ENCODE data around the gene SERINC4.

The SERINC4 gene

GRCh38 chr15:43796566-43796965, 3.5 kb downstream of the SERINC4 start:
- peaks cover 27% of the 10 kb centered on the region for H3K4me1 ChIP-seq (ENCODE audit: control insufficient read depth, insufficient read depth, low read length, poor library complexity, severe bottlenecking)
- H3K27ac ChIP-seq (ENCODE audit: insufficient read depth, low read length, poor library complexity, severe bottlenecking): no peak overlapping the region
- H3K4me3 ChIP-seq (ENCODE audit: insufficient read depth, low read depth, low read length, poor library complexity, severe bottlenecking): no peak overlapping the region
- DNase-seq: no peak
- H3K36me3 ChIP-seq (ENCODE audit: control insufficient read depth, insufficient read depth, low read length): peaks cover 46% of the 10 kb centered on the region
- H3K27me3 ChIP-seq (replicated peaks; ENCODE audit: control insufficient read depth, insufficient read depth, low read length, poor library complexity, severe bottlenecking): no peaks in the 10 kb centered on the region
- no peaks in the 10 kb centered on the region for H3K9me3 ChIP-seq (ENCODE audit: control insufficient read depth, low read length)

GRCh38 chr15:43795997-43796396, 4.0 kb downstream of the SERINC4 start:
- H3K4me1 ChIP-seq (ENCODE audit: control insufficient read depth, insufficient read depth, low read length, poor library complexity, severe bottlenecking): peaks cover 24% of the 10 kb centered on the region
- no peak for DNase-seq
- peaks cover 46% of the 10 kb centered on the region for H3K36me3 ChIP-seq (ENCODE audit: control insufficient read depth, insufficient read depth, low read length)
- no peak overlapping the region for H3K27ac ChIP-seq (ENCODE audit: insufficient read depth, low read length, poor library complexity, severe bottlenecking)
- no peaks in the 10 kb centered on the region for H3K9me3 ChIP-seq (ENCODE audit: control insufficient read depth, low read length)
- no peak overlapping the region for H3K4me3 ChIP-seq (ENCODE audit: insufficient read depth, low read depth, low read length, poor library complexity, severe bottlenecking)
- no peaks in the 10 kb centered on the region for H3K27me3 ChIP-seq (replicated peaks; ENCODE audit: control insufficient read depth, insufficient read depth, low read length, poor library complexity, severe bottlenecking)

- Histone ChIP-seq H3K4me3 (ENCODE audit: insufficient read depth, low read depth, low read length, poor library complexity, severe bottlenecking) (no peak overlapping the region), H3K27me3 (replicated peaks; ENCODE audit: control insufficient read depth, insufficient read depth, low read length, poor library complexity, severe bottlenecking) (no peaks in the 10 kb centered on the region), H3K9me3 (ENCODE audit: control insufficient read depth, low read length) (no peaks in the 10 kb centered on the region), H3K4me1 (ENCODE audit: control insufficient read depth, insufficient read depth, low read length, poor library complexity, severe bottlenecking) (peaks cover 22% of the 10 kb centered on the region), H3K27ac (ENCODE audit: insufficient read depth, low read length, poor library complexity, severe bottlenecking) (peak overlapping the region; percentile 1), H3K36me3 (ENCODE audit: control insufficient read depth, insufficient read depth, low read length) (peaks cover 46% of the 10 kb centered on the region)
- no peak for DNase-seq
These were observed 4.8 kb downstream of the SERINC4 start for GRCh38 chr15:43795197-43795596.

DNA sequence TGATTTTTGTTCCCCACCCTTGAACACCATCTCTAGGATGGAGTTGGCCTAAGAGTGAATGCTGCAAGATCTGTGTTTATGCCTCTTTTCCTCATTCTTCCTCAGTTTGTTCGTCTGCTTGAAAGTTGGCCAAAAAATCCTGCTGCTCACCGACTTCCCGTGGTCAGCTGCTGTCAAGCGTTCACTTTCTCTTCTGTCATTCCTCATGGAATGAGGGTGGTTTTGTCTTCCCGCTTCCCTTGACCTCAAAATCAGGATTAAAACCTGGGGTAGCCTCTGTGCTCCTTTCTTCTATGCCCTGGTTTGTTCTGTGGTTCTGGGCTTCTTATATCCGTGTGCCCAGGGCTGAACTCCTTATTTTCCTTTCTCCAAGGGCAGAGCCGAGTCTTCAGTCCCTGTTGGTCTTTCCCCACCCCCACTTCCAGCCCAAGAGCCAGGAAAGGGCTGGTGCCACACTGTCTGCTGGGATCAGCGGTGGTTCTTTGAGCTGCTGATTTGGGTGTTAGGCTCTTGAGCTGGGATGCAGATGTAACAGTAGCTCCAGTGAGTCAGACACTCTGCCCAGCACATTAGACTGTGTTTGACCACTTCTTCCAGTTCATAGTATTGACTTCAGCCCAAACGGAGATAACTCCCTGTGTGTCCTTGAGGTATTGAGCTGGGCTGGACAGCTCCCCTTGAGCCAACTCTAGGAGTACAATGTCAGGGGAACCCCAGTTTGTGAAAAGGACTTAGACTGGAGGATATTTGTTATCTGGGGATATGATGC, 5.6 kb downstream of the SERINC4 start:
- Histone ChIP-seq H3K27me3 (replicated peaks; ENCODE audit: control insufficient read depth, insufficient read depth, low read length, poor library complexity, severe bottlenecking) (no peaks in the 10 kb centered on the region), H3K36me3 (ENCODE audit: control insufficient read depth, insufficient read depth, low read length) (peaks cover 42% of the 10 kb centered on the region), H3K4me1 (ENCODE audit: control insufficient read depth, insufficient read depth, low read length, poor library complexity, severe bottlenecking) (peaks cover 17% of the 10 kb centered on the region), H3K27ac (ENCODE audit: insufficient read depth, low read length, poor library complexity, severe bottlenecking) (peak overlapping the region; percentile 1), H3K9me3 (ENCODE audit: control insufficient read depth, low read length) (no peaks in the 10 kb centered on the region), H3K4me3 (ENCODE audit: insufficient read depth, low read depth, low read length, poor library complexity, severe bottlenecking) (no peak overlapping the region)
- no peak for DNase-seq

- Histone ChIP-seq H3K4me1 (ENCODE audit: control insufficient read depth, insufficient read depth, low read length, poor library complexity, severe bottlenecking) (peaks cover 17% of the 10 kb centered on the region), H3K9me3 (ENCODE audit: control insufficient read depth, low read length) (no peaks in the 10 kb centered on the region), H3K27ac (ENCODE audit: insufficient read depth, low read length, poor library complexity, severe bottlenecking) (peak overlapping the region; percentile 98), H3K27me3 (replicated peaks; ENCODE audit: control insufficient read depth, insufficient read depth, low read length, poor library complexity, severe bottlenecking) (no peaks in the 10 kb centered on the region), H3K4me3 (ENCODE audit: insufficient read depth, low read depth, low read length, poor library complexity, severe bottlenecking) (peak overlapping the region; percentile 96), H3K36me3 (ENCODE audit: control insufficient read depth, insufficient read depth, low read length) (peaks cover 35% of the 10 kb centered on the region)
- no peak for DNase-seq
These were observed 6.4 kb downstream of the SERINC4 start for GRCh38 chr15:43793647-43794046.

GRCh38 chr15:43792761-43793476, 7.1 kb downstream of the SERINC4 start:
- no peak for DNase-seq
- peaks cover 17% of the 10 kb centered on the region for H3K4me1 ChIP-seq (ENCODE audit: control insufficient read depth, insufficient read depth, low read length, poor library complexity, severe bottlenecking)

DNA sequence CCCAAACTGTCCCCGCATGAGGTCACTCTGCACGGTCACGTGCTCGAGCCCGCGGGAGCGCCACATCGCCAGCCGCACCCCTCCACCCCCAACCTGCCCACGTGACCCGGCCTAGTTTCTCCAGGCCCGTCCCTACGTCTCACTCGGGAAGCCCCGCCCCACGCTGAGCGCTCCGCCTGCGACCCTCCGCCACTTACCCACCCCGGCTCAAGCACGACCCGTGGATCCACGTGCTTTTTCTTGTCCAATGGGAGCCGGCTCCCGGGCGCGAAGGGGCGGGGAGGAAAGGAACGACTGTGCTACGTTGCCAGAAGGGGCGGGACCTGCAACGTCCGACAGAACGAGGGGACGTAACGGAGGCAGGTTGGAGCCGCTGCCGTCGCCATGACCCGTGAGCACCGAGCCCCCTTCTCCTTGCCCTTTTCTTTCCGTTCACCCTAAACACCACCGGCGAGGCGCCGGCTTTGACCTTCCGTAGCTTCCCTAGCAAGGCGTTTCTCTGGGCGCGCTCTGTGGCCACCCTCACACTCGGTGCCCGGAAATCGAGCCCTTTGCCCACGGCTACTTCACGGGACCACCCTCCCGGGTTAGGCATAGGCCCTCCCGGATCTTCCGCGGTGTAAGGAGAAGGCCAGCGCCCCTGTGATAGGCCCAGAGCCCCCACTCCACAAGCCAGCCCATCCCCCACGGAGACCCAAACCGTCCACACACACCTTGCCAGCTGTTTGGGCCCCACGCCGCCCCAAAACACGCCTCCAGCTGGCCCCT, 7.8 kb downstream of the SERINC4 start, which contains the start of gene SERF2:
Gene SERF2 (plus strand): TSS at position 328 of the 768 bp plus-strand sequence. CDS start 57 bp downstream, at position 385.
- H3K4me3 ChIP-seq (ENCODE audit: insufficient read depth, low read depth, low read length, poor library complexity, severe bottlenecking): peak within 1 kb of the TSS; percentile 96
- peak within 1 kb of the TSS; percentile 98 for H3K27ac ChIP-seq (ENCODE audit: insufficient read depth, low read length, poor library complexity, severe bottlenecking)
- peaks cover 17% of the 10 kb centered on the region for H3K4me1 ChIP-seq (ENCODE audit: control insufficient read depth, insufficient read depth, low read length, poor library complexity, severe bottlenecking)
- H3K27me3 ChIP-seq (replicated peaks; ENCODE audit: control insufficient read depth, insufficient read depth, low read length, poor library complexity, severe bottlenecking): no peaks in the 10 kb centered on the region
- H3K36me3 ChIP-seq (ENCODE audit: control insufficient read depth, insufficient read depth, low read length): peaks cover 29% of the 10 kb centered on the region
- H3K9me3 ChIP-seq (ENCODE audit: control insufficient read depth, low read length): no peaks in the 10 kb centered on the region
- peak; percentile 99 to 100 (median 100) for DNase-seq

More at GRCh38 chr15:43792761-43793476, 7.1 kb downstream of the SERINC4 start:
- no peaks in the 10 kb centered on the region for H3K9me3 ChIP-seq (ENCODE audit: control insufficient read depth, low read length)
- peak overlapping the region; percentile 96 for H3K4me3 ChIP-seq (ENCODE audit: insufficient read depth, low read depth, low read length, poor library complexity, severe bottlenecking)
- peaks cover 34% of the 10 kb centered on the region for H3K36me3 ChIP-seq (ENCODE audit: control insufficient read depth, insufficient read depth, low read length)
- H3K27me3 ChIP-seq (replicated peaks; ENCODE audit: control insufficient read depth, insufficient read depth, low read length, poor library complexity, severe bottlenecking): no peaks in the 10 kb centered on the region
- peak overlapping the region; percentile 98 for H3K27ac ChIP-seq (ENCODE audit: insufficient read depth, low read length, poor library complexity, severe bottlenecking)

- DNase-seq: no peak
- Histone ChIP-seq H3K4me1 (ENCODE audit: control insufficient read depth, insufficient read depth, low read length, poor library complexity, severe bottlenecking) (peaks cover 7% of the 10 kb centered on the region), H3K4me3 (ENCODE audit: insufficient read depth, low read depth, low read length, poor library complexity, severe bottlenecking) (no peak overlapping the region), H3K36me3 (ENCODE audit: control insufficient read depth, insufficient read depth, low read length) (peaks cover 8% of the 10 kb centered on the region), H3K9me3 (ENCODE audit: control insufficient read depth, low read length) (no peaks in the 10 kb centered on the region), H3K27ac (ENCODE audit: insufficient read depth, low read length, poor library complexity, severe bottlenecking) (no peak overlapping the region), H3K27me3 (replicated peaks; ENCODE audit: control insufficient read depth, insufficient read depth, low read length, poor library complexity, severe bottlenecking) (no peaks in the 10 kb centered on the region)
These were observed 10.6 kb downstream of the SERINC4 start for GRCh38 chr15:43789409-43789808.

DNA sequence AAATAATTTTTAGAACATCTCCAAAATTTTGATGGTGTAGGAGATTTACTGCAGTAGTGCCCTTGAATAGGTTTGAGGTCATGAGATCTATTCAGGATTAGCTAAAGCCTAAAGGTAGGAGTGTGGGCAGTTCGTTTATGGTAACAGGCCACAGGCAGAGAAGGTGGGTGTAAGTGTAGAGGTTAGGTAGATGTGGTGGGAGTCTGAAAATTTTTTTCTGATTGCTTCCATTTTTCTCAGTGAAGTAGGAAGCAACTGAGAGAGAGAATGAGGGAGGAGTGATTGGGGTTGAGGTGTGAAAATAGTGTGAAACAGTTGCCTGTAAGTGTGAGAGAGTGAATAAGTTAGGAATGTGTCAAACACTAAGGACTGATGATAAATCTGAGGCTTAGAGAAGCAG, 21.0 kb downstream of the SERINC4 start:
- no peaks in the 10 kb centered on the region for H3K27me3 ChIP-seq (replicated peaks; ENCODE audit: control insufficient read depth, insufficient read depth, low read length, poor library complexity, severe bottlenecking)
- H3K36me3 ChIP-seq (ENCODE audit: control insufficient read depth, insufficient read depth, low read length): no peaks in the 10 kb centered on the region
- H3K4me3 ChIP-seq (ENCODE audit: insufficient read depth, low read depth, low read length, poor library complexity, severe bottlenecking): no peak overlapping the region
- H3K4me1 ChIP-seq (ENCODE audit: control insufficient read depth, insufficient read depth, low read length, poor library complexity, severe bottlenecking): peaks cover 10% of the 10 kb centered on the region
- no peaks in the 10 kb centered on the region for H3K9me3 ChIP-seq (ENCODE audit: control insufficient read depth, low read length)
- H3K27ac ChIP-seq (ENCODE audit: insufficient read depth, low read length, poor library complexity, severe bottlenecking): no peak overlapping the region
- DNase-seq: no peak

All from effector memory CD4-positive, alpha-beta T cell (primary cell).